NCI-H1694 (cell line): ENCODE measurements around the gene PITPNM3.

Source experiments
- DNase-seq: peaks from one replicate; lab custom pipeline; 2025; lab: John Stamatoyannopoulos, UW

The PITPNM3 gene

DNA sequence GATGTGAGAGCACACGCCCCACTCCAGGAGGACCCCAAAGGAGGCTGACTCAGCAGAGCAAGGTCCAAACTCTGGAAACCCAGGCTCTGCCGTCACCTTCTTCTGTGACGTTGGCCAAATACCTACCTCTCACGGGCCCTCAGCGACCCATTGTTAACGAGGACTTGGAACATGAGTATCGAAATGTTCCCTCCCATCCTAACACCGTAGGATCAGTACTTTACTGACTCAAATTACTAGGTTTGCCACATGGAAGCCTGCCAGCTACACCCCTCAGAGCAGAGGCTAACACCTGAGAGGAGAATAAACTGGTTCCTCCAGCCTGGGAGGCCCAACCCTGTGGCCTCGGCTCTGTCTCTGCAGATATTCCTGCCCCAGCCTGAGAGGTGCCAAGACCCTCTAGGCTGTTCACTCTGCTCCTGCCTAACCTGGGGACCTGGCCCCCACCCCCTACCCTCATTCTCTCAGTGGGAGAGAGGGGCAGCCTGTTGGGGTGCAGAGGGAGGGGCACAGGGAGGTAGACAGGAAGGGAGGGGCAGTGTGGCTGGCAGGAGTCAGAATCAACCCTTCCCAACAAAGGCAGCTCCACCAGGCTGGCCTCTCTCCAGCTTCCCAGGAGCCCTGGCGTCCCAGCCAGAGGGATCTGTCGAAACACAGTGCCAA lies 4.4 kb downstream of the PITPNM3 start:
- DNase-seq, result peak; percentile 11

DNA sequence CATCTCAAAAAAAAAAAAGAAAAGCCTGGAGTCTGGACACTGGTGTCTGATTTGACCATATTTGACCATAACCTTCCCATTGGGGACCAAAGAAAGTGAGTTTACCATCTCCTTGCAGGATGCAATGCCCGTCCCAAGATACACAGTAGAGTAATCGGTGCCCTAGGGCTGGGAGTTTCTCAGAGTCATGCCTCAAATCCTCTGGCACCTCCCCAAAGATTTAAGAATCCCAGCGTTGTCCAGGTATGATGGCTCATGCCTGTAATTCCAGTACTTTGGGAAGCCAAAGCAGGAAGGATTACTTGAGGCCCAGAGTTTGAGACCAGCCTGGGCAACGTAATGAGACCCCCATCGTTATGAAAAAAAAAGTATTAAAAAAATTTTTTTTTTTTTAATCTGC lies 5.0 kb downstream of the PITPNM3 start:
- DNase-seq, result no peak

DNA sequence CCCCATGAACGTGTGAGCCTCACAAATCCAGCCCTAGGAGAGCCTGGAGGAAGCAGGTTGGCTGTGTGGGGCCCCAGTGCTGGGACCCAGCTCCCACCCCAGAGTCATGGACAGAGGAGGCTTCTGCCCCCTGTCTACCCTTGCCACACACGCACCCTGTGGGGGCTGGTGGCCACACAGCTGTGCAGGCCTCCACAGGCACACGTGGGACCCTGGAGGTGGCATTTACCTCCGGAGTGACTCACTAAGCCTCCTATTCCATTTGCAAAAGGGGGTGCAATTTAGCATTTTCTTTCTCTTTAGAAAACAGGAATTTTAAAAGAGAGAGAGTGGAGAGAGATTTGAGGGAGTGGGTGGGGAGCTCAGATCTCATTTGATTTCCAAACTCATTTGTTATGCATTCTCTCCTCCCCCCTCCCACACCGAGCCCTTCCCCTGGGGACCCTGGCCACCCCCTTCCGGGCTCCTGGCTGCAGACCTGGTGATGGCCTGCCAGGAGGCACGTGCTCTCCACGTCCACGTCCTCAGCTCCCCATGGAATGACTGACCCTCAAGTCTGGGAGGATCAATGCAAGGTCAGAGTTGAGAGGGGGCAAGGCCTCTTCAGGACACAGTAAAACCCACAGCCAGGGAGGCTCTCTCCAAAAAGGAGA lies 6.8 kb downstream of the PITPNM3 start:
- DNase-seq, result no peak

DNA sequence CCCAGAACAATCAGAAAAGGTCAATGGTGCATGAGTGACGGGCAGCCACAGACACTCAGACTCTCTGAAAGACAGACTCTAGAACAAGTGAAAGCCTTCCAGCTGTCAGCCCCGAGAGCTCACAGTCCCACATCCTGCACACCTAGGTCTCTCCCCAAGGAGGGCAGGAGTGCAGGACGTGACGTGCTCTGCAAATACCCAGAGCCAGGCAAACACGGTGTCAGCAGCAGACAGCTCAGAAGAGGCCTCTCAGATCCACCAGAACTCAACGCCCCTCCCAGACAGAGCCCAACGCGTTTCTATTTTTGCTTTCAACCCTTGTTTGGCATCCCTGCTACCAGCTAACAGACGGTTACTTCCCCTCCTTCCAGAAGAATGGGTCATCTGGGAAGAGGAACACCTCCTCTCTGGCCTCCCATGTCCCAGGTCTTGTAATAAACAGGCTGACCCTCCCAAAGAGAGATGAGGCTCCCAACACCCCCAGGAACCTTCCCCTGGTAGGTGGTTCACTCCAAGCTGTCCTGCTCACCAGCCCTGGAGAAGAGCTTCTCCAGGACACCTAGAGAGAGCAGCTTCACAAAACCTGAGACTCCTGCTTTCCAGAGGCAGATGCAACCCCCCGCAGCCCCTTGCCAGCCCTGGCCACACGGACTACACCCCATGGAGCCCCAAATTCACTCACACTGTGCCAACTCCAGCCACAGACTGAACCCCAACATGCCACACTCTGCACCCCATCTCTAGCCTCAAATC lies 7.6 kb downstream of the PITPNM3 start:
- DNase-seq, result no peak

DNA sequence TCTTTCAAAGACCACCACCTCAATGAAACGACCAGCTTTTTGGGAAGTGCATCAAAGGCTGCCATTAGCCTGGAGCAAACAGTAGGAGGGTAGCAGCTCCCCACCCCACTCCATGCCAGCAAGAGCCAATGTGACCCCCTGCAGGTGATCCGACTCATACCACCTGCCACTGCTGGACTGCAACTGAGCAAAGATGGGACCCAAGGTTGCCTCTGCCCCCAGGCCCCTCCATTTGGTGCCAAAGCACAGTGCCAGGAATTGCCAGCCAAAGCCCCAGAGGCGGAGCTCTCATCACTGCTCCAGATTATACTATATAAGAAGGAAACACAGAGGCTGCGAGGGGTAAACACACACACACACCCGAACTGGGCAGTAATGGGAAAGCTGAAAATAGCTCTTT lies 8.3 kb downstream of the PITPNM3 start:
- no peak for DNase-seq

DNA sequence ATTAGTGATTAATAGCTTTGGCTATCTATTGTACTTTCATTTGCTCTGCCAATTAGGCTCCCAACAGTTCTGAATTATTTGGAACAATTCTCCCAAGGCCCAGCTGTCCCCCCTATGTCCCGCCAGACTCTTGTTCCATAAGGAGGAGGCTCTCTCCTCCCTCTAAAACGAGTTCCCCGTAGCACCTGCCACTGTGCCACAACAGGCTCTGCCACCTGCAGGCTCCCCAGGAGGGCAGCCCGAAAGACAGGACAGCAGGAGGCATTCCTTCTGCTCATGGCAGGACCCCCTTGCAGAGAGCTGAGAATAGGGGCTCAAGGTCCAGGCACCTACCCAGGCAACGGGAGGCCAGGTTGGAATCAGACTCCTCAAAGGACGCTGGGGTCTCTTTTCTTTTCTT lies 9.0 kb downstream of the PITPNM3 start:
- no peak for DNase-seq

DNA sequence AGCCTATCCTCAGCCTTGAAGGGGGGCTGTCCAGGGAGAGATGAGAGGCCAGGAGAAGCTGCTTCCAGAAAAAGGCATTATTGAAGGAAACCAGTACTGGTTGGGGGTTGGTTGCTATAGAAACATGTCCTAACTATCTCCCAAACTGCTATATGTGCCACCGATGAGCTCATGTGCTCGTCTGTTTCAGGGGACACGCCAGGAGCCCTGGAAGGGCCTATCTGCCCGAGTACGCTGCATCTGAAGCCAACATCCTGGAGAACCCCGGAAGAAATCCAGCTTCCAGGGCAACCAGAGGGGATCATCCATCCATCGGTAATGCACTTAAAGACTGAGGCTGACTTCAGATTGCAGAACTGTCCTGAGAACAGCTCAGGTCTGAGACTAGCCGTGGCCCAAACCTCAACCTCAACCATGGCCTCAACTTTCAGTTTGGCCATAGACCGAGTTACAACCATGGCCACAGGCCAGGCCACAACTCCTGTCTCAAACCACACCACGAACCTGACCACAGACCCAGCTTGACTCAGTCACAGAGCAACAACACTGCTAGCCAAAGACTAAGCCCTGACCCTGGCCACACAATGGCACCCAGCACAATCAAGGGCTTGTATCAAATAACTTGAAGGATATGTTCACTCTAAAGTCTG lies 10.2 kb downstream of the PITPNM3 start:
- no peak for DNase-seq

DNA sequence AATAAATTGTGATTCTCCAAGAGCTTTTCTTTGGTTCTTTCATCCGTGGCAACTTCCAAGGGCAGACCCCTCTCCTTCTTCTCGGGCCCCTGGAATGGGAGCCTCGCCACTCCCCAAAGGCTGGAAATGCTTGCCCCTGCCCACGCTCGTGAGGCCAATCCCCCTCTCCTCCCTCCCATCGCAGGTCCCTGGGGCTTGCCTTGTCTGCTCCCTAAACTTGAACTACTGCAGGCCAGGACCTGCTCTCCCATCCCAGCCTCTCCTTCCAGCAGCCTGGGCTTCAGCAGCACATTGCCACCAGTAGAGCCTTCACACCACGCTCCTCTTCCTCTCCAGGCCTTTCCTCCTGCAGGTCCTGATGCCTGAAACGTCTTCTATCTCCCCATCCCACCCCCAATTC lies 11.1 kb downstream of the PITPNM3 start:
- DNase-seq, result no peak

DNA sequence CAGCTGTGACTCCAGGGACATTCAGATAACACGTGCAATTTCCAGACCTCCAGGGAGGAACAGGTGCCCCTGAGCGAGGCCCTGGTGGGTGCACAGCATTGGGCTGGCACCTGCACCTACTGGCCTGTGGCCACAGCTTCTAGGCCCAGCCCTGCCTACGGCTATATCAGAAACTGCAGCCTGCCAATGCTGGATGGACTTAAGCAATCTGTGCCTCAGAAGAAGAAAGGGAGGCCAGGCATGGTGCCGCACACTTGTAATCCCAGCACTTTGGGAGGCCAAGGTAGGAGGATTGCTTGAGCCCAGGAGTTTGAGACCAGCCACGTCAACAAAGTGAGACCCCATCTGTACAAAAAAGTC lies 12.4 kb downstream of the PITPNM3 start:
- no peak for DNase-seq

DNA sequence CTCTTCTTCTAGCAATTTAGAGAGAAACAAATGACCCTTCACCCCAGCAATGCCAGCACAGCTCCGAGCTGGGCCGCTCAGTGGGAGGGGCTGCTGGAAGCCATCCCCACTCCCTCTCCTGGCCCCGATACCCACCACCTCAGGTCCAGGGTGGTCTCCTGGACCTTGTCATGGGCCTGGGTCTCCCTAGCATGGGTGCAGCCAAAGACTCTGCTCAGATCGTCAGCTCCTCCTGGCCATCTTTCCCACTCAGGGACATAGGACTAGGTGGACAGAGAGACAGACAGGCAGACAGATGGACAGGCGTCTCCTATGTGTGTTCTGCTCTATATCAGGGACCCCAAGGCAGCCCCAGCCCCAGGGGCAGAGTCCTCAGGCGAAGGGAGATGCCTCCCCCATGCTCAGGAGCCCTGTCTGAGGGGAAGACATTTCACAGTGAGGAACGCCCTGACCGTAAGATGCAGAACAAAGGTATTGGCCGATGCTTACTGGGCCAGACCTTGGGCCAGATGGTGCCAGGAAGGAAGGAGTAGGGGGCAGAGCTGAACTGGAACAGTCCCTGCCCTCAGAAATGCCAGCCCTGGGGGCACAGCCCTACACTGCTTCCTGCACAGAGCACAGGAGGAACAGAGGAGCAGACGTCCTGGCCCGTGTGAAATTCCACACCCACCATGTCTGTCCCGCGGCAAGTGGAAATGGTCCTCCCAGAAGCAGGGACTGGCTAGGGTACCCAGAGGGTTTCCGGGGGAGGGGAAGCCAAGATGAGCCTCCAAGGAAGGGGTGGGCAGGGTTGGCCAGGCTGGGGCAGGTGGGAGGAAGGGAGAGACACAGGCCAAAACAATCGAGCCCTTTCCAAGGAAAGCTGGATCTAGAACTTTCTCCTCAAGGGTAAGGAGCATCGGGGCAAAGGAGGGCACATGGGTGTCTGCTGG lies 13.0 kb downstream of the PITPNM3 start:
- no peak for DNase-seq

DNA sequence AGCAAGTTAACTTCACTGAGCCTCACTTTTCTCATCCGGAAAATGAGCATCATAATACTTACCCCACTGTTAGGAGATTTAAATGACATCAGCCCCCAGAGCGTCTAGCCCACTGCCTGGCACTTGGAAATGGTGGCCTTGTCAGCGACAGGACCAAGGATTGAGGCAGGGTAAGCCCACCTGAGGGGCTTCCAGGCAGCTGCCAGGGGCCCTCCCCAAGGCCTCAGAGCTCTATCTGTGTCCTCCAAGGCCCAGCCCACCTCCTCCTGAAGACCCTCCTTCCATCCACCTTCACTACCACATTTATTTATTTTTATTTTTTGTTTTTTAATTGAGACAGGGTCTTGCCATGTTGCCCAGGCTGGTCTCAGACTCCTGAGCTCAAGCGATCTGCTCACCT lies 13.8 kb downstream of the PITPNM3 start:
- no peak for DNase-seq

DNA sequence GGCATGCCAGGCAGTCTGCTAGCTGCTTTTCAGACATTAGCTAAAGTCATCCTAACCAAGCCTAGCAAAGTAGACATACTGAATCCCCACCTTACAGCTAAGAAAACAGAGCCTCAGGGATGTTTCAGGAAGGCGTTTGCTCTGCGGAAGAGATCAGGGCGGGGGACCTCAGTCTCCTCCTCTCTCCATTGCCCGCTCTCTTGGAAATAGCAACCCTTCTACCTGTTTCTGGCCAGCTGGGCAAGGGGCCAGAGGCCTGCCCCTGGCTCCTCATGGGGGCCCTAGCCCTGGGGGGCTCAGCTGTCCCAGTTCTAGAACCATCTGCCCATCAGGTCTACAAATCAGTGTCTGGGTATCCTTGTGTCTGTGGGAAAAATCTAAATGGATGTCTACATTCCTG lies 14.5 kb downstream of the PITPNM3 start:
- DNase-seq, result no peak

DNA sequence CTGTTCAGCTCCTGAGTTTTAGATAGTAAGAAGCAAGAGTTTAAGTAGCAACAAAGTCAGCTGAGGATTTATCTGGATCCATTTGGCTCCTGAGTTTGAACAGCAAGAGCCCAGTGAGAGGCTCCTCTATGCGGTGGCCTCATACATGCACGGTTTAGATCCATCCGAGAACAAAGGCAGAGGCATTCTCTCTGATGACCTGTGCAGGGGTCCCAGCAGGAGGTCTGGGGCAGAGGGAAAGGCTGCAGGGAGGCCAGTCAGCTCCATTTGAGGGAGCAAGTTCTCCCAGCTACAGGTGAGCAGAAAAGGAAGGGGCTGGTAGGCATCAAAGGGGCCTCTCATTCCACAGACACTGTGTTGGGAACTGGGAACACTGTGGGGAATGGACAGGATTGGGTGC lies 16.5 kb downstream of the PITPNM3 start:
- no peak for DNase-seq

DNA sequence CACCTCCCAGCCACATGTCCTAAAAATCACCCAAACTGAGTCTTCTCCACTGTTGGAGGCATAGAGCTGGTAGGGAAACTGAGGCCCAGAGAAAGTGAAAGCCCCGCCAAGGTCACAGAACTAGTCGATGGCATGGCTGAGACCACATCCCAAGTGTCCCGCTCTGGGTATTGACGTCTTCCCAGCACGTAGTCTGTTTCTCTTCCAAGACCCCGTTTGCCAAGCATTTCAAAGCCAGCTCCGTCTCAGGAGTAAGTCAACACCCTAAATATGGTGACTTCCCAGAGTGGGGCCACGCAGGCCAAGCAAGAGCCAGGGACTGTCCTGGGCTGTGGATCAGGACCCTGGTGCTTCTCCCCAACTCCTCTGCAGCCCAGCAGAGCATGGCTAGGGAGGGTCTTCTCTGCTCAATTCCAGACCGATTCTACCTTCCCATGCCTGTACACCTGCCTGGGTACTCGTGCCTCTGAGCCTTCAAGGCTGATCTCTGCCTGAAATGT lies 19.7 kb downstream of the PITPNM3 start:
- no peak for DNase-seq

DNA sequence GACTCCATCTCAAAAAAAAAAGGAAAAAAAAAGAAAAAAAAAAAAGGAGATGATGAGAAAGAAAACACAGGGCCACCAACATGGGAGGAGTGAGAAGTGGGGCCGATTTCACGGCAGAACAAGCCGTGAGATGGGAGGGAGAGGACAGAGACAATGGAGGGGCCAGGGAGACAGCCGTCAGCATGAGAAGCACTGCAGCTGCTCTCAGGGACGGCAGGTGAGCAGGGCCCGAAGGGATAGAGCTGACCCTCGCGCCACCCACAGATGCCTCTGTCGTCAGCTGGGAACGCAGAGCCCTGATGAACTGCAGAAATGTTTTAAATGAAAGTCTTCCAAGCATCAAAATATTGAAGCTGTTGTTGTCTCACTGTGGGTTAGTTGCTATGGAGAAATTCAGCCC lies 20.3 kb downstream of the PITPNM3 start:
- DNase-seq, result no peak

DNA sequence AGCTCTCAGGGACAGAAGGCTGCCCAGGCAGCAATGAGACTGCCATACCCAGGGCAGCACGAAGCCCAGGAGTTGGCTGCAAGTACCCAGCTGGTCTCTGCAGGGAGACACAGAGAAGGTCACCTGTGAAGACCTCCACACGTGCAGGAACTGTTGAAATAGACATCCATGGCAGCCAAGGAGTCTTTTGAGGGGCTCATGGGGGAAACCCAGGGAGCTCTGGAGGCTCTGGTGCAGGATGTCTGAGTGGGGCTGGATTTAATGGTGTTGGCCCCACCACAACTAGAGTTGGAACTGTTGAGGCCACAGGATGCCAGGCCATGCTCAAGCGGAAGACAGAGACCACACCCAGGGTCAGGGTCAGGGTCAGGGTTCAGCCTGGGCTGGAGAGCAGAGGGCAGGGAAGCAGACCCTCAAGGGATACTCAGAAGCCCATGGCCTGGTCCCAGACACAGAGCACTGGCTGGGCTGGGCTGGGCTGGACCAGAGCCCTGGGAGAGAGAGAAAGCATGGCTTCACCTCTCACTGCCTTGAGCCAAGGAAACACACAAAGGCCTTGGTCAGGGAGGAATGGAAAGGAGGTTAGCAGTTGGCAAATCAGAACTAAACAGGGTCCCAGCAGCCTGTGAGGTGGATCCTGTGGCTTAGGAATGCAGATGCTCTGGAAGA lies 21.4 kb downstream of the PITPNM3 start:
- DNase-seq, result no peak

DNA sequence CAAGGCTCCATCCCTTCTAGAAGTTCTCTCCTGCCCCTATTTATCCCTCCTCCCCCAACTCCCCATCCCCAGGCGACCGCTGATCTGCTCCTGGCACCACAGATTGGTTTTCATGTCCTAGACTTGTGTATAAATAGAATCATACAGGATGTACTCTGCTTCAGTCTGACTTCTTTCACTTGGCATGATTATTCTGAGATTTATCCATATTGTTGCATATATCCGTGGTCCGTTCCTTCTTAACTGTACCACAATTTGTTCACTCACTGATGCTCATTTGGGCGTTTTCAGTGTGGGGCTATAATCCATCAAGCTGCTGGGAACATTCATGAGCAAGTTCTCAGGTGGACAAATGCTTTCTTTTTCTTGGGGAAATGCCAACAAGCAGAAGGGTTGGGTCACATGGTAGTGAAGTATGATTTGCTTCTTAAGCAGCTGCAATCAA lies 23.9 kb downstream of the PITPNM3 start:
- no peak for DNase-seq

DNA sequence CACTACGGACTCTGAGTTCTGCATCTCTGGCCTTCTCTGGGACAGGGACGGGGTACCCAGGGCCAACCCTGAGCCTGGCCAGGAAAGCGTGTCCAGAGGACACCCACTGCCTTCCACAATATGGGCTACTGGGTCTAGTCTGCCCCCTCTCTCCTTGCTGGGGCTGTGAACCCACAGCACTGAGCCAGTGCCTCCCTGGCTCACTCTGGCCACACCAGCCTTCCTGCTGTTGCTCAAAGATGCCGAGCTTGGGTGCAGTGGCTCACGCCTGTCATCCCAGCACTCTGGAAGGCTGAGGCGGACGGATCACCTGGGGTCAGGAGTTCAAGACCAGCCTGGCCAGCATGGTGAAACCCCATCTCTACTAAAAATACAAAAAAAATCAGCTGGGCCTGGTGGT lies 24.8 kb downstream of the PITPNM3 start:
- DNase-seq, result no peak

DNA sequence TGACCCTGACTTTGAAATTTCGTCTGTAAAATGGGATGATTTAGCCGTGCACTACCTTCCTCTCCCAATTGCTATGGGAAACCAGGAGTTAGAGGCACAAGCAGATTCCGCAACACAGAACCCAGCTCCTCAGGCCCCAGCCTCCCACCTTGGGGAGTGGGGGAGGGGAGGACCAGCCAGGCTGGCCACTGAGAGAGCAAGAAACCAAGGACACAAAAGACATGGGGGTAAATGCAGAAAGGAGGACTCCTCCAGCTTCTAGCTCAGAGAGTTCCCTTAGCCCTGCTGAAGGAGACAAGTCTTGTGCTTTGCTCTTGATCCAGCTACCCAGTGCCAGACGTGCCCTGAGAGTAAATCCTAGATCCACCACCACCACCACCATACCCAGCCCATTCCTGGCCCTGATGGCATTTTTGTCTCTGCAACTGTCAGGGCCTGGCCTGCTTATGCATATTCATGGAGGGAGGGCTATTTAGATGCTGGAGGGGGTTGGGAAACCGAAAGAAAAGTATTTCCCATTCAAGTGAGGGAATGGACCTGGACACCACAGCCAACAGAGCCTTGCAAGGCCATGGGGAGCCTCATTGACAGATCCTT lies 25.9 kb downstream of the PITPNM3 start:
- no peak for DNase-seq

DNA sequence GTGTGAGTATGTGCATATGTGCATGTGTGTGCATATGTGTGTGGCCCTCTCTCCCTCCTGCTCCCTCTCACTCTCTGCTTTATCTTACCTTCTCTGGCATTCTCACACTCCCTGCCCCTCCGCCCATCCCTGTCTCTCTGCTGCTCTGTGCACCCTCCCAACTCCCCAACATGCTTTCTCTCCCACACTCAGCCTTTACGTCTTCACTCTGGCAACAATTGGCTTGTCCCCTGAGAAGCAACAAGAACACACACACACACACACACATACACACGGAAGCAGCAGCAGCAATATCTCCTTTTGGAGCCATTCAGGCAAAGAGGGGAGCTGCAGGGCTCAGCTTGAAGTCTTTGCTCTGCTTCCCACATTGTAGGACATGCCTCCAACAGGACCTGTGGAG lies 27.8 kb downstream of the PITPNM3 start:
- no peak for DNase-seq
